GM12873 (cell line): ENCODE data around the gene LAP3.

Source experiments
- CTCF ChIP-seq: IDR thresholded peaks from 2 replicates; pipeline ENCODE4 v1.5.1; 2012; ENCODE audit warnings: low read depth, mild to moderate bottlenecking, moderate library complexity, low read length, control low read depth; ENCODE audit not compliant: insufficient read depth; ENCODE audit errors: missing control alignments

Gene LAP3

GRCh38 chr4:17584521-17585213 is 7.7 kb downstream of the LAP3 start:
- TF ChIP-seq CTCF = no peak

GRCh38 chr4:17587094-17587822 is 10.3 kb downstream of the LAP3 start:
- TF ChIP-seq CTCF = no peak

- no peak for TF ChIP-seq CTCF
Measured at GRCh38 chr4:17589355-17589754, 12.4 kb downstream of the LAP3 start.

- TF ChIP-seq CTCF = no peak
Measured at GRCh38 chr4:17595471-17596005, 18.5 kb downstream of the LAP3 start.

GRCh38 chr4:17597517-17597916 is 20.5 kb downstream of the LAP3 start:
- TF ChIP-seq CTCF = no peak

- TF ChIP-seq CTCF = no peak
Measured at GRCh38 chr4:17599826-17600225, 22.8 kb downstream of the LAP3 start.

- TF ChIP-seq CTCF = no peak
Measured at GRCh38 chr4:17605236-17605635, 28.2 kb downstream of the LAP3 start.
